Measurements from ENCODE around the gene PKD1. TPM values are rescaled to one million over a fixed set of nuclear protein-coding genes. Genes with fewer than 3 reads are reported as not detected.

Gene PKD1
- polyA plus RNA-seq, 1 donor from 2014 or later: 176 TPM

- Histone ChIP-seq H2AFZ (ENCODE audit: low read depth, low read length) (no peak overlapping the region), H3K4me2 (ENCODE audit: low read length) (no peak overlapping the region), H3K27ac (ENCODE audit: low read length) (no peak overlapping the region), H3F3A (ENCODE audit: insufficient read depth, low read length, poor library complexity, severe bottlenecking) (no peaks in the 10 kb centered on the region), H3K4me3 (ENCODE audit: low read length) (no peak overlapping the region), H3K9ac (ENCODE audit: low read length) (no peak overlapping the region), H3K9me2 (ENCODE audit: insufficient read depth, low read length) (no peaks in the 10 kb centered on the region), H3K27me3 (ENCODE audit: insufficient read depth, low read depth, low read length) (no peaks in the 10 kb centered on the region), H3K79me2 (replicated peaks; ENCODE audit: insufficient read depth, low read length) (no peaks in the 10 kb centered on the region), H3K36me3 (ENCODE audit: insufficient read depth, low read length) (no peaks in the 10 kb centered on the region), H3K9me3 (ENCODE audit: low read length) (no peaks in the 10 kb centered on the region), H4K20me1 (ENCODE audit: insufficient read depth) (no peaks in the 10 kb centered on the region)
- no peak for TF ChIP-seq EZH2 (IDR thresholded peaks at IDR 0.05; ENCODE audit: borderline replicate concordance, insufficient read depth, low read length, poor library complexity, severe bottlenecking)
- TF ChIP-seq CTCF (IDR thresholded peaks at IDR 0.05; ENCODE audit: poor library complexity, severe bottlenecking): no peak
- TF ChIP-seq POLR2AphosphoS5 (IDR thresholded peaks at IDR 0.05): no peak
- TF ChIP-seq REST (IDR thresholded peaks at IDR 0.05; ENCODE audit: borderline replicate concordance): no peak
- TF ChIP-seq TAF1 (IDR thresholded peaks at IDR 0.05; ENCODE audit: low read depth): no peak
- TF ChIP-seq EP300 (conservative IDR thresholded peaks at IDR 0.05; ENCODE audit: poor library complexity, severe bottlenecking): no peak
- no peak for TF ChIP-seq RAD21 (conservative IDR thresholded peaks at IDR 0.05)
- no peak for TF ChIP-seq SMC3 (conservative IDR thresholded peaks at IDR 0.05; ENCODE audit: poor library complexity)
- no peak for TF ChIP-seq MXI1 (conservative IDR thresholded peaks at IDR 0.05; ENCODE audit: poor library complexity, severe bottlenecking)
Observed at GRCh38 chr16:2171601-2172178, 36.0 kb upstream of the PKD1 start.

GRCh38 chr16:2170587-2171435 lies 35.1 kb upstream of the PKD1 start:
- Histone ChIP-seq H3K79me2 (replicated peaks; ENCODE audit: insufficient read depth, low read length) (no peaks in the 10 kb centered on the region), H3K27me3 (ENCODE audit: insufficient read depth, low read depth, low read length) (no peaks in the 10 kb centered on the region), H3K4me2 (ENCODE audit: low read length) (no peak overlapping the region), H3K9me3 (ENCODE audit: low read length) (no peaks in the 10 kb centered on the region), H4K20me1 (ENCODE audit: insufficient read depth) (no peaks in the 10 kb centered on the region), H3F3A (ENCODE audit: insufficient read depth, low read length, poor library complexity, severe bottlenecking) (no peaks in the 10 kb centered on the region), H3K4me3 (ENCODE audit: low read length) (no peak overlapping the region), H2AFZ (ENCODE audit: low read depth, low read length) (no peak overlapping the region), H3K36me3 (ENCODE audit: insufficient read depth, low read length) (no peaks in the 10 kb centered on the region), H3K27ac (ENCODE audit: low read length) (no peak overlapping the region), H3K9ac (ENCODE audit: low read length) (no peak overlapping the region), H3K9me2 (ENCODE audit: insufficient read depth, low read length) (no peaks in the 10 kb centered on the region)
- TF ChIP-seq REST (IDR thresholded peaks at IDR 0.05; ENCODE audit: borderline replicate concordance): no peak
- TF ChIP-seq MXI1 (conservative IDR thresholded peaks at IDR 0.05; ENCODE audit: poor library complexity, severe bottlenecking): no peak
- no peak for TF ChIP-seq TAF1 (IDR thresholded peaks at IDR 0.05; ENCODE audit: low read depth)
- TF ChIP-seq CTCF (IDR thresholded peaks at IDR 0.05; ENCODE audit: poor library complexity, severe bottlenecking): no peak
- no peak for TF ChIP-seq RAD21 (conservative IDR thresholded peaks at IDR 0.05)
- no peak for TF ChIP-seq EZH2 (IDR thresholded peaks at IDR 0.05; ENCODE audit: borderline replicate concordance, insufficient read depth, low read length, poor library complexity, severe bottlenecking)
- no peak for TF ChIP-seq POLR2AphosphoS5 (IDR thresholded peaks at IDR 0.05)
- no peak for TF ChIP-seq EP300 (conservative IDR thresholded peaks at IDR 0.05; ENCODE audit: poor library complexity, severe bottlenecking)
- TF ChIP-seq SMC3 (conservative IDR thresholded peaks at IDR 0.05; ENCODE audit: poor library complexity): no peak

Data from neural cell (in vitro differentiated cells).